Brain microvascular endothelial cell (primary cell): ENCODE data around the gene GALNTL6.

ENCODE experiments used
- DNase-seq: peaks from one replicate; pipeline ENCODE4 v3.0.0-alpha.2; 2020
- H3K27ac ChIP-seq: fragments of 250-450 bp; sonication (Bioruptor Pico); 2 replicates; pipeline ENCODE4 v1.5.1; 2020; ENCODE audit warnings: mild to moderate bottlenecking, moderate library complexity
- H3K27me3 ChIP-seq: fragments of 250-450 bp; sonication (Bioruptor Pico); replicated peaks from 2 replicates; pipeline ENCODE4 v1.5.1; 2020; ENCODE audit warnings: mild to moderate bottlenecking
- H3K36me3 ChIP-seq: fragments of 250-450 bp; sonication (Bioruptor Pico); replicated peaks from 2 replicates; pipeline ENCODE4 v1.5.1; 2020; ENCODE audit warnings: mild to moderate bottlenecking
- H3K4me3 ChIP-seq: 2 replicates; pipeline ENCODE4 v1.5.1; 2011; ENCODE audit warnings: low read depth, mild to moderate bottlenecking, control low read depth, low read length, moderate library complexity
- CTCF ChIP-seq: IDR thresholded peaks from 2 replicates; pipeline ENCODE4 v1.5.1; 2011; ENCODE audit warnings: low read depth, mild to moderate bottlenecking, moderate library complexity, low read length, control low read depth, inconsistent platforms; ENCODE audit errors: missing control alignments
- in situ Hi-C: cut with HindIII; loops from 2 replicates; pipeline ENCODE4 v1.10.0; 2017; ENCODE audit warnings: low sequenced_read_pairs, low pct_ligation_motif_present

GALNTL6 gene

DNA sequence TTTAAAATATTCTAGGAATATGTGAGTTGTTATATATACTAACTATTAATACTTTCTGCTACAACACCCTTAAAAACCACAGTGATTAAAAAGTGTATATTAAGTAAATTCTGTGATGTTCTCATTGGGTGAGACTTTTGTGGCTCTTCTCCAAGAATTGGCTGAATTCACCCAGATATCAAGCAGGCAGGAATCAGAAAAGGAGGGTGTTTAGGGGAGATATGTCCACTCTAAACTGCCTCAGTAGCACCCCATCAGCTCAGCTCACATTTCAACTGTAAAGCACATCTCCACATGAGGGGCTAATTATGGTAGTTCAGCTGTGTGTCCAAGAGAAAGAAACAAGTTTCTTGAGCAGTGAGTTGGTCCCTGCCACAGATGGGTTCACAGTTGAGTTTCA, 165.0 kb downstream of the GALNTL6 start:
- in situ Hi-C loops: no loop called here

GRCh38 chr4:171979461-171979860, 166.3 kb downstream of the GALNTL6 start:
- no peak for TF ChIP-seq CTCF
- no peaks in the 10 kb centered on the region for H3K27me3 ChIP-seq
- no peak overlapping the region for H3K27ac ChIP-seq
- in situ Hi-C loops: no loop called here
- H3K36me3 ChIP-seq: no peaks in the 10 kb centered on the region
- H3K4me3 ChIP-seq: no peak overlapping the region
- no peak for DNase-seq

More for the DNA sequence above, 165.0 kb downstream of the GALNTL6 start:
- no peak for DNase-seq
- Histone ChIP-seq H3K27me3 (no peaks in the 10 kb centered on the region), H3K27ac (no peak overlapping the region), H3K4me3 (no peak overlapping the region), H3K36me3 (no peaks in the 10 kb centered on the region)
- TF ChIP-seq CTCF: no peak

DNA sequence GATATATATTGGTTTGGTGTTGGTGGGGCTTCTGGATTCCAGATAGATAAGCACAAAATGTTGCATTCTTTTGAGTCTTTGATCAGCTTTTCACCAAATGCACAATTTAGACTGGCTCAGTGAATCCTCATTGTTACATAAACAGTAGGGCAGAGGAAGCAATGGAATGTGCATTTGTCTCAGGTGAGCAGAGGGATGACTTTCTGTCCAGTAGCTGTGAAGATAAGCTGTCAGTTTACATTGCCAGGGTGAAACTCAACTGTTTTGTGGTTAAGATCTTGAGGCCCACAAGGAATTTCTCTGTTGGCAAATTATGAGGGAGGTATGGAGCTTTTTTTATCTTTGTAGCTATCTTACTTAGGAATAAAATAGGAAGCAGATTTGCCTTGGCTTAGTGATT, 168.0 kb downstream of the GALNTL6 start:
- no peak for DNase-seq
- in situ Hi-C loops: no loop called here
- H3K27ac ChIP-seq: no peak overlapping the region

DNA sequence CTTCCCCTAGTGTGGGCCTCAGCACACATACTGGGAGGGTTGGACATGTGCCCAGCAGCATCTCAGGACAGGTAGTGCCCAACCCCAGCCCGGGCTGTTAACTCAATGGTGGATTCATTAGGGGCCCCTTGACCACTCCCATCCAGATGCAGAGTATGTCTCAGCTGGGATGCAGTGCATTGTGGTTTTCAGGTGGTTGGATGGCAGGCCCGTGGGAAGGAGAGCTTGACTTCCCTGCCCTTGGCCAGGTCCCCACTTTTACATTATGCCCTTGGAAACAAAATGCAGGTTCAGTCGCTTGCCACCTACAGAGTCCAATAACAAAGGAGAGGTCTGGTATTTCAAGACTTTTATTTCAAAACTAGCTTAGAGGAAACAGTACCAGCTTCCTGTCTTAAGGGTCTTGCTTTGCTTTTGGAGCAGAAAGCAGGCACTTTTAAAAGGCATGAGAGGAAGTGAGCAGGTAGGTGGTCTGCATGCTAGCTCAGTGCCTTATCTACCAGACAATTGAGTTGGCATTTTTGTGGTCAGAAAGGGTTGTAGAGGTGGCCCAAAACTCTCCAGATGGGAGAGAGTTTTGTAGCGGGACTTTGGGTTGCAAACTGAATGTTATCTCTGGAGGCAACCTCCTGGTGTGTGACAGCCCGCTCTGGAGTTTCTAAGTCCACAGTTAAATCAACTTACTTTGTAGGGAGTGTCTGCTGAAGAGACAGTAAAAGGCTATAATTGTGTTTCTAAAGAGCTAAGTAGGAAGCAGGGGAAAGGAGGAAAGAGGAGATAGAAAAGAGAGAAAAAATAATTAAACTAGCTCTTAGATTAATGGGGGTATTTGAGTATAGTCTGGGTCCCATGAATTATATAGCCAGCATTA, 171.0 kb downstream of the GALNTL6 start:
- TF ChIP-seq CTCF: no peak
- H3K27me3 ChIP-seq: no peaks in the 10 kb centered on the region
- in situ Hi-C loops: no loop called here
- H3K27ac ChIP-seq: no peak overlapping the region
- no peaks in the 10 kb centered on the region for H3K36me3 ChIP-seq
- no peak overlapping the region for H3K4me3 ChIP-seq
- peak; percentile 12 for DNase-seq

More for the DNA sequence above, 168.0 kb downstream of the GALNTL6 start:
- H3K36me3 ChIP-seq: no peaks in the 10 kb centered on the region
- no peak overlapping the region for H3K4me3 ChIP-seq
- H3K27me3 ChIP-seq: no peaks in the 10 kb centered on the region
- no peak for TF ChIP-seq CTCF

DNA sequence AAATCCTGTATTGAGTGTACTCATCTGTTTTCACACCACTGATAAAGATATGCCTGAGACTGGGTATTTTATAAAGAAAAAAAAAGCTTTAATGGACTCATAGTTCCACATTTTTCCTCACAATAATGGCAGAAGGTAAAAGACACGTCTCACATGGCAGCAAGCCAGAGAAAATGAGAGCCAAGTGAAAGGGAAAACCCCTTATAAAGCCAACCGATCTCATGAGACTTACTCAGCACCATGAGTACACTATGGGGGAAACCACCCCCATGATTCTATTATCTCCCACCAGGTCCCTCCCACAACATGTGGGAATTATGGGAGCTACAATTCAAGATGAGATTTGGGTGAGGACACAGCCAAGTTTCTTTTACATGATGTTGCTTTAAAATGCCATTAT, 171.9 kb downstream of the GALNTL6 start:
- Histone ChIP-seq H3K27ac (no peak overlapping the region), H3K36me3 (no peaks in the 10 kb centered on the region), H3K27me3 (no peaks in the 10 kb centered on the region), H3K4me3 (no peak overlapping the region)
- TF ChIP-seq CTCF: no peak
- DNase-seq: peak; percentile 30
- in situ Hi-C loops: no loop called here

DNA sequence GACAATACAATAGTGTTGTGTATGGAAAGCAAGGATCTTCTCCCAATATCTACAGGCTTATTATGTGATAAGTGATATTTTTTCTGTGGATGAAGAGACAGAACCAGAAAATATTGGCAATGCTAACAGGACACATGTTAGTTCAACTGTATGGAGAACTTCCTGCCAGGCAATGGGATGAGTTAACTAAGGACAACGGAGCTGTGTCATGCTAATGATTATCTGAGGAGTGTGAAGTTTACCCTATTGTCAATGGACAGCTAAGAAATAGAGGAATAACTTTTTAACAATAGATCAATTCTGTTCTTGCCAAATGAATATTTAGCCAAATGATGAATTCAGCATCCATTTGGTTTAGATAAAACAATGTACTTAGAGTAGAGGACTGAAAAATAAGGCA, 180.0 kb downstream of the GALNTL6 start:
- TF ChIP-seq CTCF: no peak
- in situ Hi-C loops: no loop called here
- no peak overlapping the region for H3K4me3 ChIP-seq
- DNase-seq: no peak
- H3K36me3 ChIP-seq: no peaks in the 10 kb centered on the region
- H3K27me3 ChIP-seq: no peaks in the 10 kb centered on the region
- H3K27ac ChIP-seq: no peak overlapping the region
